SK-N-SH (cell line): Measurements from ENCODE around the gene COL3A1. TPM values are rescaled to one million over a fixed set of nuclear protein-coding genes. Genes with fewer than 3 reads are reported as not detected.

Experiments used
- CTCF ChIA-PET: fragments of 300-600, 350-600 bp; formaldehyde crosslinking; extraction: SDS; loops from one replicate; lab custom pipeline; 2021; lab: Yijun Ruan, JAX
- POLR2A ChIA-PET: fragments of 350-600 bp; sonication (Branson Sonifier 250); formaldehyde crosslinking; extraction: SDS; loops from one replicate; lab custom pipeline; 2020; ENCODE audit warnings: antibody characterized with exemption, inconsistent platforms; lab: Yijun Ruan, JAX
- DNase-seq: peaks from one replicate; pipeline ENCODE4 v3.0.0; 2012
- H2AFZ ChIP-seq: fragments of 200-600 bp; sonication (generic); 2 replicates; pipeline ENCODE4 v1.8.1; 2016; ENCODE audit warnings: antibody characterized with exemption, mild to moderate bottlenecking, low read depth
- H3F3A ChIP-seq: fragments of 200-600 bp; sonication (generic); replicated peaks from 2 replicates; pipeline ENCODE3; 2016; ENCODE audit warnings: antibody characterized with exemption, mild to moderate bottlenecking; ENCODE audit not compliant: insufficient read depth
- H3K27ac ChIP-seq, 2 experiments: fragments of 200-500 bp in 1 of 2; fragments of 200-600 bp in 1 of 2; sonication (Bioruptor generic) in 1 of 2; sonication (generic), shearing (Covaris generic) in 1 of 2; 2 replicates each; pipeline versions ENCODE4 v1.5.1 to v1.6.1; 2014 to 2016; ENCODE audit warnings: low read depth in 2 of 2, inconsistent platforms in 1 of 2, low read length in 1 of 2, mild to moderate bottlenecking in 1 of 2, mixed read lengths in 1 of 2
- H3K27me3 ChIP-seq: fragments of 200-600 bp; sonication (generic), shearing (Covaris generic); 2 replicates; pipeline ENCODE4 v1.6.1; 2016; ENCODE audit warnings: mixed run types; ENCODE audit not compliant: insufficient read depth
- H3K36me3 ChIP-seq, 2 experiments: fragments of 200-500 bp in 1 of 2; fragments of 200-600 bp in 1 of 2; sonication (Bioruptor generic) in 1 of 2; sonication (generic) in 1 of 2; replicated peaks in 1 of 2; 2 replicates each; pipeline versions ENCODE3 to v1.5.1; 2014 to 2016; ENCODE audit warnings: low read length in 1 of 2, mild to moderate bottlenecking in 1 of 2; ENCODE audit not compliant: insufficient read depth in 2 of 2, control insufficient read depth in 1 of 2
- H3K4me1 ChIP-seq, 2 experiments: fragments of 200-500 bp in 1 of 2; fragments of 200-600 bp in 1 of 2; sonication (Bioruptor generic) in 1 of 2; sonication (generic), shearing (Covaris generic) in 1 of 2; 2 replicates each; pipeline versions ENCODE4 v1.5.1 to v1.6.1; 2014 to 2016; ENCODE audit warnings: low read depth in 1 of 2, low read length in 1 of 2, mixed run types in 1 of 2; ENCODE audit not compliant: insufficient read depth in 2 of 2, control insufficient read depth in 1 of 2
- H3K4me2 ChIP-seq: fragments of 200-600 bp; sonication (generic), shearing (Covaris generic); 2 replicates; pipeline ENCODE4 v1.6.1; 2017; ENCODE audit warnings: mixed run types
- H3K4me3 ChIP-seq, 2 experiments: fragments of 200-500 bp in 1 of 2; fragments of 200-600 bp in 1 of 2; sonication (Bioruptor generic) in 1 of 2; sonication (generic), shearing (Covaris generic) in 1 of 2; 2 replicates each; pipeline versions ENCODE4 v1.5.1 to v1.8.1; 2014 to 2016; ENCODE audit warnings: low read depth in 2 of 2, inconsistent platforms in 1 of 2, low read length in 1 of 2, mild to moderate bottlenecking in 1 of 2, mixed read lengths in 1 of 2, moderate library complexity in 1 of 2
- H3K79me2 ChIP-seq: fragments of 200-600 bp; sonication (generic); 2 replicates; pipeline ENCODE4 v1.8.1; 2017; ENCODE audit warnings: mild to moderate bottlenecking; ENCODE audit not compliant: insufficient read depth
- H3K9ac ChIP-seq: fragments of 200-600 bp; sonication (generic); 2 replicates; pipeline ENCODE4 v1.6.1; 2017; ENCODE audit warnings: mixed run types
- H3K9me2 ChIP-seq: fragments of 200-600 bp; sonication (generic); 2 replicates; pipeline ENCODE4 v1.6.1; 2017; ENCODE audit warnings: mixed run types
- H3K9me3 ChIP-seq: fragments of 200-600 bp; sonication (generic); 2 replicates; pipeline ENCODE4 v1.6.1; 2017; ENCODE audit warnings: mixed run types, mild to moderate bottlenecking, moderate library complexity
- H4K20me1 ChIP-seq: fragments of 200-600 bp; sonication (generic); 2 replicates; pipeline ENCODE4 v1.6.1; 2017; ENCODE audit warnings: mild to moderate bottlenecking, mixed run types; ENCODE audit not compliant: insufficient read depth
- EP300 ChIP-seq, 2 experiments: IDR thresholded peaks; 2 replicates each; pipeline versions ENCODE4 v1.4.0 to v1.6.1; 2012; ENCODE audit warnings: borderline replicate concordance in 1 of 2, low read depth in 1 of 2, low read length in 1 of 2
- EZH2phosphoT487 ChIP-seq: fragments of 200-600 bp; sonication (generic); IDR thresholded peaks from 2 replicates; pipeline ENCODE4 v1.6.1; 2017; ENCODE audit warnings: low read depth, mixed run types, mild to moderate bottlenecking, antibody characterized with exemption, moderate library complexity, borderline replicate concordance
- FOSL2 ChIP-seq: IDR thresholded peaks from 2 replicates; pipeline ENCODE4 v1.4.0; 2012; ENCODE audit warnings: low read depth, mild to moderate bottlenecking, moderate library complexity, borderline replicate concordance
- FOXJ3 ChIP-seq: sonication (generic); formaldehyde crosslinking; IDR thresholded peaks from 2 replicates; pipeline ENCODE4 v1.5.1; 2020; ENCODE audit warnings: mild to moderate bottlenecking, missing genetic modification reagents
- GABPA ChIP-seq: IDR thresholded peaks from 2 replicates; pipeline ENCODE4 v1.4.0; 2012; ENCODE audit warnings: low read depth, mild to moderate bottlenecking
- JUND ChIP-seq: IDR thresholded peaks from 2 replicates; pipeline ENCODE4 v1.4.0; 2012
- NFIC ChIP-seq: IDR thresholded peaks from 2 replicates; pipeline ENCODE4 v1.4.0; 2012; ENCODE audit warnings: borderline replicate concordance
- POLR2AphosphoS5 ChIP-seq: IDR thresholded peaks from 2 replicates; pipeline ENCODE4 v1.6.1; 2012; ENCODE audit warnings: low read depth, low read length
- RAD21 ChIP-seq: IDR thresholded peaks from 2 replicates; pipeline ENCODE4 v1.6.1; 2012; ENCODE audit warnings: mild to moderate bottlenecking, low read length
- RXRA ChIP-seq: IDR thresholded peaks from 2 replicates; pipeline ENCODE4 v1.4.0; 2012; ENCODE audit warnings: low read depth, mild to moderate bottlenecking, borderline replicate concordance
- SIN3A ChIP-seq: IDR thresholded peaks from 2 replicates; pipeline ENCODE4 v1.6.1; 2012; ENCODE audit warnings: low read depth, mild to moderate bottlenecking, low read length, moderate library complexity, borderline replicate concordance
- SMC3 ChIP-seq: IDR thresholded peaks from 2 replicates; pipeline ENCODE4 v1.6.1; 2012; ENCODE audit warnings: low read depth, low read length, improper control_type of control experiment
- TAF1 ChIP-seq: IDR thresholded peaks from 2 replicates; pipeline ENCODE4 v1.6.1; 2012; ENCODE audit warnings: low read depth, mild to moderate bottlenecking, low read length, moderate library complexity, borderline replicate concordance
- TEAD4 ChIP-seq: IDR thresholded peaks from 2 replicates; pipeline ENCODE4 v1.4.0; 2012; ENCODE audit warnings: mild to moderate bottlenecking, borderline replicate concordance; ENCODE audit not compliant: insufficient read depth
- YY1 ChIP-seq: IDR thresholded peaks from 2 replicates; pipeline ENCODE4 v1.4.0; 2012; ENCODE audit warnings: low read depth, mild to moderate bottlenecking
- WGBS: methylation state at CpG from one replicate; pipeline ENCODE4 v1.1.6; 2017; ENCODE audit warnings: low lambda C conversion rate; 5-methylcytosine and 5-hydroxymethylcytosine counted together
- polyA plus RNA-seq, 3 experiments: library from polyadenylated mRNA; depleted of rRNA; stranded (reverse); fragments of >200 nt; gene quantifications; 2 replicates each; pipeline ENCODE4 v1.2.3, GENCODE V29; 2012
- TF ChIP-seq, protein P1 (sequence below): IDR thresholded peaks from 2 replicates; pipeline ENCODE4 v1.4.0; 2012; ENCODE audit warnings: low read depth, borderline replicate concordance
- TF ChIP-seq, protein P2 (sequence below): IDR thresholded peaks from 2 replicates; pipeline ENCODE4 v1.4.0; 2012; ENCODE audit warnings: low read depth

The COL3A1 gene
- polyA plus RNA-seq, 1 of the 3 experiments (the other 2 are of a cell fraction), result 987 TPM

DNA sequence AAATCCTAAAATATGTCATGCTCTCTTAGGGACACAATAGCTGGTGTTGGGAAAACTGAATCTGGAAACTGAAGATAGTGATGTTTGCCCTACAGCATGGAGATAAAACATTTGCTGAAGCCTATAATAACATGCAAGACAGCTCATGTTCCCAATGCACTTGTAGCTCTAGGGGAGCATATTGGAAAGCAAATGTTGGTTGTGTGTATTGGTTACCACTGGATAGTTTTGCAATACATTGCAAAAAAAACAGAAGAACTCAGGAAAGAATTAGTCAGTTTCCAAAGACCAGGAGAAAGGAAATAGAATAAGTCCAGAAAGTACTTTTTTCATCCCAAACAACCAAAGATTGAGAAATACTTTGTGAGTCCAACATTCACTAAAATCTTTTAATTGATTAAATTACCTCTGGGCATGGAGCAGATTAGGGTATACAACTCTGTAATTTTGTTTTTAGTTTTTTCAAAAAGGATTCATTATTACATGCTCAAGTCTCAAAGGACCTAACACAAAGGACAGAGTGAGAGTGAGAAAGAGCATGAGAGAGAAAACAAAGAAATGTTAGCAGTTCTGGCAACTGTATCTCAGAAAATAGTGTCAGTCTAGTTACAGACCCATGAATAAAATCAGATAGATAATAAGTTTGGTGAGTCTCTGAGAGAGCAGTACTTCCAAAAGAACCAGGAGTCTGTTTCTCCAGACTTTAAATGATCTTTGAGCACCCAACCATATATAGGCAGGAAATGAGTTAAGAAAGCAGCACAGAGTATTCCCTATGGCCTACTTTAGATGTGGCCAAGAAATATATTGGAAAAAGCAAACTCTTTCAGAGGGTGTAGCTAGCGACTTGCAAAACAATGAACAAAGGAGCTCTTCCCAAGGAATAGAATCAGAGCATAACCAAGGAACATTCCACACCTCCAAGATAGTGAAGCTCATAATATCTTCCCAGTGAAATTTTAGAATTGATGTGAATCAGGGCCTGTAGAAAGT lies 36.6 kb upstream of the COL3A1 start:
- Histone ChIP-seq H3K9me2 (no peaks in the 10 kb centered on the region), H3K9ac (no peak overlapping the region), H3K36me3 (peaks cover 0 to 3% of the 10 kb centered on the region in 2 experiments), H3K27ac (no peak overlapping the region), H2AFZ (no peak overlapping the region), H3K9me3 (no peaks in the 10 kb centered on the region), H3K4me1 (no peaks in the 10 kb centered on the region; a peak in 1 of 4 replicates), H3K4me3 (no peak overlapping the region), H3K27me3 (no peaks in the 10 kb centered on the region), H3K79me2 (no peaks in the 10 kb centered on the region), H3F3A (no peaks in the 10 kb centered on the region), H4K20me1 (no peaks in the 10 kb centered on the region), H3K4me2 (no peak overlapping the region)
- DNase-seq, result peak; percentile 5
- no peak for TF ChIP-seq FOXJ3 (CRISPR knock-in tag)
- TF ChIP-seq EZH2phosphoT487, result no peak
- no peak for TF ChIP-seq EP300 (IDR thresholded peaks at IDR 0.05; ENCODE audit: borderline replicate concordance in 1 of 2, low read depth in 1 of 2, low read length in 1 of 2)
- ChIA-PET CTCF (no interaction called here), POLR2A (no interaction called here)
- 83% methylated on average over 1 of the region's 1 CpG for WGBS

DNA sequence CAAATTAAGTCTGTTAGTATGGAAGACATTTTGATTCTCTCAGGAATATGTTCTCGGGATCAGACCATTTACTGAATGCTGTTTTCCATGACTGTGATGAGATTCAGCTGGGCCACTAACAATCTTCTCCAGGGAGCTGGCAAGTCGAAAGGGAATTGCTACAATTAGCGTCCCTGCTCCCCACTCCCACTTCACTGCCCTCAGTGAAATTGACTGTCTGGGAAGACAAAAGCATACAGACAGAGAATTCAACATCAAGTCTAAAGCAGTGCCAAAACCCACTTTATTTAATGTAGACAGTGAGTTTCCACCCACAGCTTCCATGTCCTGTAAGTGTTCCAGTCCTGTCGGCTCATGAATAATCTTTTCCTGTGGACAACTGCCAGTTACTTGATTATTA lies 34.0 kb upstream of the COL3A1 start:
- no peaks in the 10 kb centered on the region for H3K27me3 ChIP-seq
- no peak for DNase-seq
- WGBS, result 84% methylated on average over 4 of the region's 4 CpGs
- no peaks in the 10 kb centered on the region for H3K79me2 ChIP-seq
- H3K9ac ChIP-seq, result no peak overlapping the region
- H3K36me3 ChIP-seq, result no peaks in the 10 kb centered on the region
- no peak for TF ChIP-seq GABPA
- TF ChIP-seq TAF1, result no peak
- TF ChIP-seq POLR2AphosphoS5, result no peak
- TF ChIP-seq TEAD4, result no peak
- TF ChIP-seq RAD21, result no peak
- TF ChIP-seq EZH2phosphoT487, result no peak
- no peak for TF ChIP-seq FOSL2
- no peaks in the 10 kb centered on the region for H3K9me2 ChIP-seq
- no peak overlapping the region for H3K27ac ChIP-seq
- no peak overlapping the region for H3K4me3 ChIP-seq
- H2AFZ ChIP-seq, result no peak overlapping the region
- CTCF ChIA-PET, result interaction anchor here (1.7 kb wide), 1 partner anchor 24 kb away, joined by 4 read pairs; no protein-coding TSS in a partner anchor
- POLR2A ChIA-PET, result no interaction called here
- no peaks in the 10 kb centered on the region for H3F3A ChIP-seq
- H4K20me1 ChIP-seq, result no peaks in the 10 kb centered on the region
- no peaks in the 10 kb centered on the region; a peak in 1 of 4 replicates for H3K4me1 ChIP-seq
- no peaks in the 10 kb centered on the region for H3K9me3 ChIP-seq
- no peak overlapping the region for H3K4me2 ChIP-seq

DNA sequence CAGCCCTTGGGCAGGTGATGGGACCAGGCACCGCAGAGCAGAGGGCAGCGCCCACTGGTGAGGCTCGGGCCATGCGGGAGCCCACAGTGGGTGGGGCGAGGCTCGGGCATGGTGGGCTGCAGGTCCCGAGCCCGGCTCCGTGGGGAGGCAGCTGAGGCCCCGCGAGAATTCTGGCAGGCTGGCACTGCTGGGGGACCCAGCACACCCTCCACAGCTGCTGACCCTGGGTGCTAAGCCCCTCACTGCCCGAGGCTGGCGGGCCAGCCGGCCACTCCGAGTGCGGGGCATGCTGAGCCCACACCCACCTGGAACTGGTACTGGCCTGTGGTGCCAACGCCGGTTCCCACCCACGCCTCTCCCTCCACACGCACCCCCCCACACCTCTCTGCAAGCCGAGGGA lies 29.7 kb upstream of the COL3A1 start:
- H3K27me3 ChIP-seq, result no peaks in the 10 kb centered on the region
- H3K9ac ChIP-seq, result no peak overlapping the region
- H3K9me2 ChIP-seq, result no peaks in the 10 kb centered on the region
- no peak overlapping the region for H3K4me2 ChIP-seq
- DNase-seq, result no peak
- no peaks in the 10 kb centered on the region for H4K20me1 ChIP-seq
- no peak overlapping the region for H3K27ac ChIP-seq
- H2AFZ ChIP-seq, result no peak overlapping the region
- H3K36me3 ChIP-seq, result no peaks in the 10 kb centered on the region
- H3K4me3 ChIP-seq, result no peak overlapping the region
- H3K79me2 ChIP-seq, result no peaks in the 10 kb centered on the region
- TF ChIP-seq, protein P1, sequence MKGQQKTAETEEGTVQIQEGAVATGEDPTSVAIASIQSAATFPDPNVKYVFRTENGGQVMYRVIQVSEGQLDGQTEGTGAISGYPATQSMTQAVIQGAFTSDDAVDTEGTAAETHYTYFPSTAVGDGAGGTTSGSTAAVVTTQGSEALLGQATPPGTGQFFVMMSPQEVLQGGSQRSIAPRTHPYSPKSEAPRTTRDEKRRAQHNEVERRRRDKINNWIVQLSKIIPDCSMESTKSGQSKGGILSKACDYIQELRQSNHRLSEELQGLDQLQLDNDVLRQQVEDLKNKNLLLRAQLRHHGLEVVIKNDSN, result no peak
- TF ChIP-seq YY1, result no peak
- TF ChIP-seq JUND, result no peak
- no peak for TF ChIP-seq FOXJ3 (CRISPR knock-in tag)
- TF ChIP-seq SIN3A, result no peak
- no peak for TF ChIP-seq RXRA
- TF ChIP-seq, protein P2, sequence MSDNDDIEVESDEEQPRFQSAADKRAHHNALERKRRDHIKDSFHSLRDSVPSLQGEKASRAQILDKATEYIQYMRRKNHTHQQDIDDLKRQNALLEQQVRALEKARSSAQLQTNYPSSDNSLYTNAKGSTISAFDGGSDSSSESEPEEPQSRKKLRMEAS, result no peak
- TF ChIP-seq SMC3, result no peak
- TF ChIP-seq NFIC, result no peak
- no peak for TF ChIP-seq EZH2phosphoT487
- TF ChIP-seq TAF1, result no peak
- no peaks in the 10 kb centered on the region for H3K9me3 ChIP-seq
- H3K4me1 ChIP-seq, result no peaks in the 10 kb centered on the region; a peak in 1 of 4 replicates
- H3F3A ChIP-seq, result no peaks in the 10 kb centered on the region
- CTCF ChIA-PET, result no interaction called here
- POLR2A ChIA-PET, result no interaction called here
- WGBS, result 33% methylated on average over 1 of the region's 21 CpGs
